HepG2 (cell line): ENCODE results near the gene ACTL8. TPM values are rescaled to one million over a fixed set of nuclear protein-coding genes. Genes with fewer than 3 reads are reported as not detected.
A peak's percentile ranks its signal among the peaks of the same experiment; 100 is the strongest.

ENCODE experiments used
- ATAC-seq: fragments of 200-7000 bp; cut with Tn5 transposase; 3 replicates; pipeline ENCODE4 v1.9.1; 2020; ENCODE audit warnings: mild to moderate bottlenecking, moderate library complexity
- BruUV-seq: library from RNA; stranded (reverse); fragments of 400-500 nt; replicated peaks from 2 replicates; lab custom pipeline; 2021; lab: Mats Ljungman, UMichigan
- CTCF ChIA-PET: fragments of 300-600 bp; formaldehyde crosslinking; extraction: SDS; loops from one replicate; lab custom pipeline; 2021; ENCODE audit warnings: low total read pairs, inconsistent platforms, low intra/inter-chr PET ratio; lab: Yijun Ruan, JAX
- POLR2A ChIA-PET: fragments of 350-600 bp; sonication (Branson Sonifier 250); formaldehyde crosslinking; loops from one replicate; lab custom pipeline; 2020; ENCODE audit warnings: antibody characterized with exemption, inconsistent platforms; lab: Yijun Ruan, JAX
- DNase-seq: peaks from one replicate; pipeline ENCODE4 v3.0.0-alpha.2; 2015; ENCODE audit warnings: low spot score
- FAIRE-seq: peaks from 3 replicates; lab custom pipeline; 2011; peaks lifted over from hg19 to GRCh38; lab: Jason Lieb, UNC
- H2AFZ ChIP-seq: one replicate; pipeline ENCODE4 v1.6.1; 2011; ENCODE audit warnings: low read length, inconsistent platforms
- H3K27ac ChIP-seq: fragments of 300-600 bp; 3 replicates; pipeline ENCODE4 v1.8.0; 2011; ENCODE audit warnings: mixed run types, mild to moderate bottlenecking, mixed read lengths, low read length, inconsistent platforms; ENCODE audit not compliant: insufficient read depth; ENCODE audit errors: extremely low read length
- H3K27me3 ChIP-seq, 2 experiments: fragments of 200-600 bp in 1 of 2; 2 replicates in 1 of 2; 3 replicates in 1 of 2; pipeline versions ENCODE4 v1.6.0 to v1.8.0; 2011; ENCODE audit warnings: low read length in 2 of 2, mild to moderate bottlenecking in 2 of 2, moderate library complexity in 2 of 2, inconsistent platforms in 1 of 2; ENCODE audit not compliant: insufficient read depth in 2 of 2, control insufficient read depth in 1 of 2
- H3K36me3 ChIP-seq, 2 experiments: fragments of 200-600 bp in 1 of 2; replicated peaks in 1 of 2; 2 replicates in 1 of 2; 3 replicates in 1 of 2; pipeline versions ENCODE4 v1.5.1 to v1.8.0; 2011; ENCODE audit warnings: low read length in 2 of 2, inconsistent platforms in 1 of 2; ENCODE audit not compliant: insufficient read depth in 2 of 2, control insufficient read depth in 1 of 2
- H3K4me1 ChIP-seq: 2 replicates; pipeline ENCODE4 v1.5.1; 2012; ENCODE audit warnings: low read length, inconsistent platforms; ENCODE audit not compliant: insufficient read depth
- H3K4me2 ChIP-seq: 2 replicates; pipeline ENCODE4 v1.6.0; 2011; ENCODE audit warnings: low read depth, low read length, inconsistent platforms
- H3K4me3 ChIP-seq, 3 experiments: fragments of 200-600 bp in 1 of 3; sonication (generic), shearing (Covaris generic) in 1 of 3; replicated peaks in 1 of 3; 2 replicates each; pipeline ENCODE4 v1.5.1; 2011 to 2016; ENCODE audit warnings: low read length in 3 of 3, inconsistent platforms in 2 of 3, low read depth in 2 of 3, mild to moderate bottlenecking in 2 of 3, control low read depth in 1 of 3, mixed read lengths in 1 of 3; ENCODE audit not compliant: insufficient read depth in 1 of 3
- H3K79me2 ChIP-seq: one replicate; pipeline ENCODE4 v1.6.1; 2011; ENCODE audit warnings: low read length, inconsistent platforms; ENCODE audit not compliant: insufficient read depth
- H3K9ac ChIP-seq: 2 replicates; pipeline ENCODE4 v1.6.0; 2011; ENCODE audit warnings: mild to moderate bottlenecking, low read depth, low read length, inconsistent platforms; ENCODE audit not compliant: insufficient read depth
- H3K9me3 ChIP-seq: 2 replicates; pipeline ENCODE4 v1.5.1; 2012; ENCODE audit warnings: mild to moderate bottlenecking, low read length
- H4K20me1 ChIP-seq: 2 replicates; pipeline ENCODE4 v1.6.0; 2011; ENCODE audit warnings: inconsistent platforms, mild to moderate bottlenecking, low read length, moderate library complexity; ENCODE audit not compliant: insufficient read depth
- CBX5 ChIP-seq: sonication (generic); formaldehyde crosslinking; IDR thresholded peaks from 2 replicates; pipeline ENCODE4 v1.4.0; 2020; ENCODE audit warnings: missing genetic modification reagents, borderline replicate concordance
- STAG1 ChIP-seq: sonication (generic); formaldehyde crosslinking; IDR thresholded peaks from 2 replicates; pipeline ENCODE4 v1.4.0; 2020; ENCODE audit warnings: missing genetic modification reagents
- ZNF180 ChIP-seq: sonication (generic); formaldehyde crosslinking; IDR thresholded peaks from 2 replicates; pipeline ENCODE4 v1.4.0; 2020; ENCODE audit warnings: low read depth, missing genetic modification reagents, borderline replicate concordance
- ZNF768 ChIP-seq: sonication (generic); formaldehyde crosslinking; IDR thresholded peaks from 2 replicates; pipeline ENCODE4 v1.4.0; 2020; ENCODE audit warnings: missing genetic modification reagents
- WGBS: methylation state at CpG from one replicate; pipeline ENCODE4 v1.1.6; 2017; ENCODE audit warnings: low lambda C conversion rate; 5-methylcytosine and 5-hydroxymethylcytosine counted together
- in situ Hi-C: cut with HindIII; loops from 2 replicates; pipeline ENCODE4 v1.10.0; 2017; ENCODE audit warnings: low pct_unique_long_range_greater_than_20kb; ENCODE audit not compliant: extremely low pct_ligation_motif_present
- intact Hi-C: fragments of 100-400 bp; cut with micrococcal nuclease; formaldehyde crosslinking; loops from one replicate; pipeline ENCODE4 v1.10.0; 2022; ENCODE audit not compliant: unreplicated experiment
- polyA plus RNA-seq, 8 experiments: library from polyadenylated mRNA; depleted of rRNA in 3 of 8; stranded (reverse) in 7 of 8; unstranded in 1 of 8; fragments of >200 nt; fragmentation: Illumina TruSeq in 4 of 8; extraction: Trizol in 4 of 8; gene quantifications; 2 replicates each; pipeline versions ENCODE4 v1.2.1 to v1.2.3, GENCODE V29; 2011 to 2016; ENCODE audit warnings: low read depth in 4 of 8, missing spikeins in 1 of 8, mixed read lengths in 1 of 8; ENCODE audit not compliant: insufficient read depth in 1 of 8
- total RNA-seq, 5 experiments: library from RNA; depleted of rRNA; stranded (reverse); fragments of >200 nt; fragmentation: Illumina TruSeq; extraction: Trizol; gene quantifications; 2 replicates each; pipeline ENCODE4 v1.2.3, GENCODE V29; 2016; ENCODE audit warnings: low read depth in 1 of 5
- TF ChIP-seq, protein P1 (sequence below): IDR thresholded peaks from 2 replicates; pipeline ENCODE4 v1.6.1; 2016; ENCODE audit warnings: missing genetic modification reagents, missing compliant biosample characterization
- TF ChIP-seq, protein P2 (sequence below): sonication (generic); formaldehyde crosslinking; IDR thresholded peaks from 2 replicates; pipeline ENCODE4 v1.8.1; 2023; ENCODE audit warnings: mild to moderate bottlenecking, missing genetic modification reagents
- TF ChIP-seq, protein P3 (sequence below): sonication (generic); formaldehyde crosslinking; IDR thresholded peaks from 2 replicates; pipeline ENCODE4 v1.9.0; 2021; ENCODE audit warnings: mild to moderate bottlenecking, missing genetic modification reagents

Gene ACTL8
- total and polyA plus RNA-seq, 2 of the 13 experiments (the other 11 are each of a cell fraction or from before 2014, with no cell fraction given), result 0.09 to 0.64 TPM

DNA sequence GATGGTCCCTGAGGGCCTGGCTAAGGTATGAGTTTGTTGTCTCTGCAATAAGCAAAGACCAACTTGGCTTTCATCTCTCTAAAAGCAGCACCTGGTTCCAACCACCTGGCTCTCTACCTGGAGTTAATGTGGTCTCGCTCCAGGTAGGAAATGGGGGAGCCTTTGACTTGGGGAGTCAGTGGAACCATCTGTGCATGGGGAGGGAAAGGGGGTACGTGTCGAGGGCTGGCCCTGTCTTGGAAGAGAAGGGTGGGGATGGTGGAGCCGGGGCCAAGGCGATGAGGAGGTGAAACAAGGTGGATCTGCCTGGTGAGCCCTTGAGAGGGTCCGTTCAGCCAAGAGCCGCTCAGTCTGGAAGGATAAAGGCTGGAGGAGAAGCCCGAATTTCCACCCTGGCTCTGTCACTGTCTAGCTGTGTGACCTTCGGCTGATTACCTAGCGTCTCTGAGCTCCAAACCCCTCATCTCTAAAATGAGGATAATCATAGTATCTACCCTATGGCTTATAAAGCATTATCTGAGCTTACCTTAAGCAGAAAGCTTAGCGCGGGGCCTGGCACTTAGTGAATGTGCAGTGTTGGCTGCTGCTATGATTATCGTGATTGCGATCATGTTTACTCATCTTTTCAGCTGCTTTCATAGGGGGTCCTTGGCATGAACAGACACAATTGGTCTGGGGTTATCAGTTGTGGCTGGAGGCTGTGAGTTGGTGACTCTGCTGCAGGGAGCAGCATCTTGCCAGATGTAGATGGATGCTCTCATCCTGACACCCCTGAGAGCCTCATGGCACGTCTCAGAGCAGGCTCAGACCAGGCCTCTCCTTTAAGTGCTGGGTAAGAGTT, 78.7 kb downstream of the ACTL8 start:
- POLR2A ChIA-PET, result no interaction called here

DNA sequence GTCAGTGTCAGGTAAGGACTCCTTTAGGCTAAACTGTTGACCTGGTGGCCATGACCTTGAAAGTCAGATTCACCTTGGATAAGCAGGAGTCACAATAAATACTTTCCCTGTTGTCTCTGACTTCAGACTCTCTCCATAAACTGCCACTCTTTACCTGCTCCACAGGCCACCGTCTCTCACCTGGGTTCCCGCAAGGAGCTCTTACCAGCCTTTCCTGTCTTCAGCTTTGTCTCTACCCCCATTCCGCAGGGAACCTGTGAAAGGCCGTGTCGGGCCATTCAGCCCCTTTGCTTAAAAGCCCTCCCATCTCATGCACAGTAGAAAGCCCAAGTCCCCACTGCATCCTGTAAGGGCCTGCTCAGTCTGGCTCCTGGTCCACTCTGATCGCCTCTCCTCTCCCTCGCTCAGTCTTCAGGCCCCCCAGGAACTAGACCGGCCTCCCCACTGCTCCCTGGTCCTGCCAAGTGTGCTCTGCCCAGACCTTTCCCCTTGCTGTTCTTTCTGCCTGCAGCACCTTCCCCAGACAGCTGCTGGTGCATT, 79.5 kb downstream of the ACTL8 start:
- ATAC-seq (no peak), DNase-seq (no peak), FAIRE-seq (no peak)
- intact Hi-C loops (no loop called here), in situ Hi-C loops (no loop called here)
- no TSS peak for BruUV-seq
- POLR2A ChIA-PET, result no interaction called here
- Histone ChIP-seq H4K20me1 (no peaks in the 10 kb centered on the region), H3K79me2 (no peaks in the 10 kb centered on the region), H3K36me3 (no peaks in the 10 kb centered on the region), H3K4me1 (no peaks in the 10 kb centered on the region), H3K9me3 (no peaks in the 10 kb centered on the region), H2AFZ (no peak overlapping the region), H3K4me2 (no peak overlapping the region), H3K27ac (no peak overlapping the region), H3K27me3 (peaks cover 0 to 13% of the 10 kb centered on the region in 2 experiments; a peak in 2 of 5 replicates), H3K4me3 (no peak overlapping the region), H3K9ac (no peak overlapping the region)
- TF ChIP-seq ZNF180 (CRISPR knock-in tag) (no peak), CBX5 (CRISPR knock-in tag) (no peak)
- TF ChIP-seq, protein P1, sequence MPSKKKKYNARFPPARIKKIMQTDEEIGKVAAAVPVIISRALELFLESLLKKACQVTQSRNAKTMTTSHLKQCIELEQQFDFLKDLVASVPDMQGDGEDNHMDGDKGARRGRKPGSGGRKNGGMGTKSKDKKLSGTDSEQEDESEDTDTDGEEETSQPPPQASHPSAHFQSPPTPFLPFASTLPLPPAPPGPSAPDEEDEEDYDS (CRISPR knock-in tag), result no peak
- TF ChIP-seq, protein P2, sequence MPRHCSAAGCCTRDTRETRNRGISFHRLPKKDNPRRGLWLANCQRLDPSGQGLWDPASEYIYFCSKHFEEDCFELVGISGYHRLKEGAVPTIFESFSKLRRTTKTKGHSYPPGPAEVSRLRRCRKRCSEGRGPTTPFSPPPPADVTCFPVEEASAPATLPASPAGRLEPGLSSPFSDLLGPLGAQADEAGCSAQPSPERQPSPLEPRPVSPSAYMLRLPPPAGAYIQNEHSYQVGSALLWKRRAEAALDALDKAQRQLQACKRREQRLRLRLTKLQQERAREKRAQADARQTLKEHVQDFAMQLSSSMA, result no peak
- TF ChIP-seq, protein P3, sequence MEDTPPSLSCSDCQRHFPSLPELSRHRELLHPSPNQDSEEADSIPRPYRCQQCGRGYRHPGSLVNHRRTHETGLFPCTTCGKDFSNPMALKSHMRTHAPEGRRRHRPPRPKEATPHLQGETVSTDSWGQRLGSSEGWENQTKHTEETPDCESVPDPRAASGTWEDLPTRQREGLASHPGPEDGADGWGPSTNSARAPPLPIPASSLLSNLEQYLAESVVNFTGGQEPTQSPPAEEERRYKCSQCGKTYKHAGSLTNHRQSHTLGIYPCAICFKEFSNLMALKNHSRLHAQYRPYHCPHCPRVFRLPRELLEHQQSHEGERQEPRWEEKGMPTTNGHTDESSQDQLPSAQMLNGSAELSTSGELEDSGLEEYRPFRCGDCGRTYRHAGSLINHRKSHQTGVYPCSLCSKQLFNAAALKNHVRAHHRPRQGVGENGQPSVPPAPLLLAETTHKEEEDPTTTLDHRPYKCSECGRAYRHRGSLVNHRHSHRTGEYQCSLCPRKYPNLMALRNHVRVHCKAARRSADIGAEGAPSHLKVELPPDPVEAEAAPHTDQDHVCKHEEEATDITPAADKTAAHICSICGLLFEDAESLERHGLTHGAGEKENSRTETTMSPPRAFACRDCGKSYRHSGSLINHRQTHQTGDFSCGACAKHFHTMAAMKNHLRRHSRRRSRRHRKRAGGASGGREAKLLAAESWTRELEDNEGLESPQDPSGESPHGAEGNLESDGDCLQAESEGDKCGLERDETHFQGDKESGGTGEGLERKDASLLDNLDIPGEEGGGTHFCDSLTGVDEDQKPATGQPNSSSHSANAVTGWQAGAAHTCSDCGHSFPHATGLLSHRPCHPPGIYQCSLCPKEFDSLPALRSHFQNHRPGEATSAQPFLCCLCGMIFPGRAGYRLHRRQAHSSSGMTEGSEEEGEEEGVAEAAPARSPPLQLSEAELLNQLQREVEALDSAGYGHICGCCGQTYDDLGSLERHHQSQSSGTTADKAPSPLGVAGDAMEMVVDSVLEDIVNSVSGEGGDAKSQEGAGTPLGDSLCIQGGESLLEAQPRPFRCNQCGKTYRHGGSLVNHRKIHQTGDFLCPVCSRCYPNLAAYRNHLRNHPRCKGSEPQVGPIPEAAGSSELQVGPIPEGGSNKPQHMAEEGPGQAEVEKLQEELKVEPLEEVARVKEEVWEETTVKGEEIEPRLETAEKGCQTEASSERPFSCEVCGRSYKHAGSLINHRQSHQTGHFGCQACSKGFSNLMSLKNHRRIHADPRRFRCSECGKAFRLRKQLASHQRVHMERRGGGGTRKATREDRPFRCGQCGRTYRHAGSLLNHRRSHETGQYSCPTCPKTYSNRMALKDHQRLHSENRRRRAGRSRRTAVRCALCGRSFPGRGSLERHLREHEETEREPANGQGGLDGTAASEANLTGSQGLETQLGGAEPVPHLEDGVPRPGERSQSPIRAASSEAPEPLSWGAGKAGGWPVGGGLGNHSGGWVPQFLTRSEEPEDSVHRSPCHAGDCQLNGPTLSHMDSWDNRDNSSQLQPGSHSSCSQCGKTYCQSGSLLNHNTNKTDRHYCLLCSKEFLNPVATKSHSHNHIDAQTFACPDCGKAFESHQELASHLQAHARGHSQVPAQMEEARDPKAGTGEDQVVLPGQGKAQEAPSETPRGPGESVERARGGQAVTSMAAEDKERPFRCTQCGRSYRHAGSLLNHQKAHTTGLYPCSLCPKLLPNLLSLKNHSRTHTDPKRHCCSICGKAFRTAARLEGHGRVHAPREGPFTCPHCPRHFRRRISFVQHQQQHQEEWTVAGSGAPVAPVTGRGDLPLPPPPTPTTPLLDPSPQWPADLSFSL (CRISPR knock-in tag), result no peak
- WGBS, result 43% methylated on average over 8 of the region's 8 CpGs
- CTCF ChIA-PET, result no interaction called here

More for the DNA sequence above, 78.7 kb downstream of the ACTL8 start:
- no peak overlapping the region for H3K4me3 ChIP-seq
- no peak overlapping the region for H3K27ac ChIP-seq
- CTCF ChIA-PET, result no interaction called here
- peaks cover 0 to 13% of the 10 kb centered on the region in 2 experiments; a peak in 2 of 5 replicates for H3K27me3 ChIP-seq
- H3K4me2 ChIP-seq, result no peak overlapping the region
- FAIRE-seq (no peak), DNase-seq (no peak), ATAC-seq (no peak)
- WGBS, result 17% methylated on average over 9 of the region's 15 CpGs
- H3K36me3 ChIP-seq, result no peaks in the 10 kb centered on the region
- TF ChIP-seq ZNF768 (CRISPR knock-in tag), result peak; percentile 53; the same call in 1 of the 2 replicates
- no peak for TF ChIP-seq STAG1 (CRISPR knock-in tag)
- H2AFZ ChIP-seq, result no peak overlapping the region
- no peaks in the 10 kb centered on the region for H3K4me1 ChIP-seq
- intact Hi-C loops (no loop called here), in situ Hi-C loops (no loop called here)
- BruUV-seq, result no TSS peak
- H4K20me1 ChIP-seq, result no peaks in the 10 kb centered on the region
- H3K79me2 ChIP-seq, result no peaks in the 10 kb centered on the region
- H3K9ac ChIP-seq, result no peak overlapping the region
- H3K9me3 ChIP-seq, result no peaks in the 10 kb centered on the region
